ENCODE results near the gene TANC1.
"Not testable (repeated sequence)": the region's sequence is repeated elsewhere in the genome, so short reads cannot be mapped to it uniquely, and the experiment has no call there.

The TANC1 gene

GRCh38 chr2:159126432-159127022 is 158.1 kb downstream of the TANC1 start:
- no peak overlapping the region for H3K4me3 Mint-ChIP-seq
- ATAC-seq: no peak
- H3K4me1 Mint-ChIP-seq: peaks cover 10% of the 10 kb centered on the region
- no peak overlapping the region for H3K27ac Mint-ChIP-seq
- H3K27me3 Mint-ChIP-seq: no peaks in the 10 kb centered on the region
- no peaks in the 10 kb centered on the region for H3K9me3 Mint-ChIP-seq
- H3K36me3 Mint-ChIP-seq: no peaks in the 10 kb centered on the region

GRCh38 chr2:159128191-159128590 is 159.8 kb downstream of the TANC1 start:
- peaks cover 10% of the 10 kb centered on the region for H3K4me1 Mint-ChIP-seq
- no peaks in the 10 kb centered on the region for H3K36me3 Mint-ChIP-seq
- H3K9me3 Mint-ChIP-seq: no peaks in the 10 kb centered on the region
- H3K4me3 Mint-ChIP-seq: no peak overlapping the region
- no peaks in the 10 kb centered on the region for H3K27me3 Mint-ChIP-seq
- no peak for ATAC-seq
- no peak overlapping the region for H3K27ac Mint-ChIP-seq

GRCh38 chr2:159129269-159129668 is 160.8 kb downstream of the TANC1 start:
- H3K36me3 Mint-ChIP-seq: no peaks in the 10 kb centered on the region
- H3K27me3 Mint-ChIP-seq: no peaks in the 10 kb centered on the region
- H3K27ac Mint-ChIP-seq: no peak overlapping the region
- H3K4me3 Mint-ChIP-seq: no peak overlapping the region
- H3K9me3 Mint-ChIP-seq: no peaks in the 10 kb centered on the region
- peaks cover 6% of the 10 kb centered on the region for H3K4me1 Mint-ChIP-seq
- ATAC-seq: no peak

GRCh38 chr2:159129824-159130223 is 161.4 kb downstream of the TANC1 start:
- H3K4me3 Mint-ChIP-seq: no peak overlapping the region
- H3K36me3 Mint-ChIP-seq: no peaks in the 10 kb centered on the region
- ATAC-seq: no peak
- H3K27ac Mint-ChIP-seq: no peak overlapping the region
- H3K27me3 Mint-ChIP-seq: no peaks in the 10 kb centered on the region
- H3K9me3 Mint-ChIP-seq: no peaks in the 10 kb centered on the region
- H3K4me1 Mint-ChIP-seq: peaks cover under 1% of the 10 kb centered on the region

- Mint-ChIP-seq H3K4me1 (no peaks in the 10 kb centered on the region), H3K27ac (no peak overlapping the region), H3K9me3 (no peaks in the 10 kb centered on the region), H3K27me3 (no peaks in the 10 kb centered on the region), H3K4me3 (no peak overlapping the region), H3K36me3 (no peaks in the 10 kb centered on the region)
- ATAC-seq: no peak
Measured at GRCh38 chr2:159130302-159130701, 161.9 kb downstream of the TANC1 start.

GRCh38 chr2:159131267-159131913 is 162.9 kb downstream of the TANC1 start:
- H3K9me3 Mint-ChIP-seq: no peaks in the 10 kb centered on the region
- H3K27ac Mint-ChIP-seq: no peak overlapping the region
- H3K27me3 Mint-ChIP-seq: no peaks in the 10 kb centered on the region
- ATAC-seq: no peak
- H3K4me1 Mint-ChIP-seq: no peaks in the 10 kb centered on the region
- no peaks in the 10 kb centered on the region for H3K36me3 Mint-ChIP-seq
- no peak overlapping the region for H3K4me3 Mint-ChIP-seq

- ATAC-seq: no peak
- Mint-ChIP-seq H3K27ac (no peak overlapping the region), H3K36me3 (no peaks in the 10 kb centered on the region), H3K27me3 (peaks cover 2% of the 10 kb centered on the region), H3K4me3 (no peak overlapping the region), H3K9me3 (no peaks in the 10 kb centered on the region), H3K4me1 (no peaks in the 10 kb centered on the region)
Measured at GRCh38 chr2:159131914-159132281, 163.5 kb downstream of the TANC1 start.

- no peak overlapping the region for H3K4me3 Mint-ChIP-seq
- no peaks in the 10 kb centered on the region for H3K36me3 Mint-ChIP-seq
- no peaks in the 10 kb centered on the region for H3K4me1 Mint-ChIP-seq
- H3K27me3 Mint-ChIP-seq: peaks cover 18% of the 10 kb centered on the region
- ATAC-seq: no peak
- no peaks in the 10 kb centered on the region for H3K9me3 Mint-ChIP-seq
- H3K27ac Mint-ChIP-seq: no peak overlapping the region
Measured at GRCh38 chr2:159133797-159134196, 165.4 kb downstream of the TANC1 start.

- no peak for ATAC-seq
- Mint-ChIP-seq H3K27me3 (peaks cover 24% of the 10 kb centered on the region), H3K9me3 (no peaks in the 10 kb centered on the region), H3K36me3 (no peaks in the 10 kb centered on the region), H3K27ac (no peak overlapping the region), H3K4me1 (no peaks in the 10 kb centered on the region), H3K4me3 (no peak overlapping the region)
Measured at GRCh38 chr2:159134979-159135378, 166.5 kb downstream of the TANC1 start.

GRCh38 chr2:159136391-159136790 is 168.0 kb downstream of the TANC1 start:
- Mint-ChIP-seq H3K27me3 (peaks cover 31% of the 10 kb centered on the region), H3K4me1 (no peaks in the 10 kb centered on the region), H3K9me3 (no peaks in the 10 kb centered on the region), H3K36me3 (no peaks in the 10 kb centered on the region), H3K4me3 (no peak overlapping the region), H3K27ac (no peak overlapping the region)
- no peak for ATAC-seq

- H3K9me3 Mint-ChIP-seq: no peaks in the 10 kb centered on the region
- peaks cover 33% of the 10 kb centered on the region for H3K27me3 Mint-ChIP-seq
- H3K4me3 Mint-ChIP-seq: no peak overlapping the region
- no peak for ATAC-seq
- no peaks in the 10 kb centered on the region for H3K36me3 Mint-ChIP-seq
- no peaks in the 10 kb centered on the region for H3K4me1 Mint-ChIP-seq
- H3K27ac Mint-ChIP-seq: no peak overlapping the region
Measured at GRCh38 chr2:159137511-159138241, 169.2 kb downstream of the TANC1 start.

GRCh38 chr2:159138642-159139182 is 170.3 kb downstream of the TANC1 start:
- ATAC-seq: no peak
- Mint-ChIP-seq H3K4me1 (no peaks in the 10 kb centered on the region), H3K27ac (no peak overlapping the region), H3K4me3 (no peak overlapping the region), H3K27me3 (peaks cover 33% of the 10 kb centered on the region), H3K36me3 (no peaks in the 10 kb centered on the region), H3K9me3 (no peaks in the 10 kb centered on the region)

GRCh38 chr2:159139216-159139933 is 170.9 kb downstream of the TANC1 start:
- no peaks in the 10 kb centered on the region for H3K9me3 Mint-ChIP-seq
- H3K4me1 Mint-ChIP-seq: no peaks in the 10 kb centered on the region
- H3K4me3 Mint-ChIP-seq: no peak overlapping the region
- no peaks in the 10 kb centered on the region for H3K36me3 Mint-ChIP-seq
- H3K27me3 Mint-ChIP-seq: peaks cover 33% of the 10 kb centered on the region
- no peak overlapping the region for H3K27ac Mint-ChIP-seq
- no peak for ATAC-seq

GRCh38 chr2:159140070-159140769 is 171.8 kb downstream of the TANC1 start:
- no peaks in the 10 kb centered on the region for H3K9me3 Mint-ChIP-seq
- no peaks in the 10 kb centered on the region for H3K36me3 Mint-ChIP-seq
- ATAC-seq: no peak
- H3K4me1 Mint-ChIP-seq: peaks cover 6% of the 10 kb centered on the region
- no peak overlapping the region for H3K4me3 Mint-ChIP-seq
- peaks cover 33% of the 10 kb centered on the region for H3K27me3 Mint-ChIP-seq
- H3K27ac Mint-ChIP-seq: no peak overlapping the region

- H3K27ac Mint-ChIP-seq, ATAC-seq, H3K9me3 Mint-ChIP-seq, H3K4me1 Mint-ChIP-seq, H3K36me3 Mint-ChIP-seq, H3K4me3 Mint-ChIP-seq: not testable (repeated sequence)
- peaks cover 35% of the 10 kb centered on the region for H3K27me3 Mint-ChIP-seq
Measured at GRCh38 chr2:159140821-159141220, 172.4 kb downstream of the TANC1 start.
